ENCODE results near the gene UBQLN4.

UBQLN4 gene

DNA sequence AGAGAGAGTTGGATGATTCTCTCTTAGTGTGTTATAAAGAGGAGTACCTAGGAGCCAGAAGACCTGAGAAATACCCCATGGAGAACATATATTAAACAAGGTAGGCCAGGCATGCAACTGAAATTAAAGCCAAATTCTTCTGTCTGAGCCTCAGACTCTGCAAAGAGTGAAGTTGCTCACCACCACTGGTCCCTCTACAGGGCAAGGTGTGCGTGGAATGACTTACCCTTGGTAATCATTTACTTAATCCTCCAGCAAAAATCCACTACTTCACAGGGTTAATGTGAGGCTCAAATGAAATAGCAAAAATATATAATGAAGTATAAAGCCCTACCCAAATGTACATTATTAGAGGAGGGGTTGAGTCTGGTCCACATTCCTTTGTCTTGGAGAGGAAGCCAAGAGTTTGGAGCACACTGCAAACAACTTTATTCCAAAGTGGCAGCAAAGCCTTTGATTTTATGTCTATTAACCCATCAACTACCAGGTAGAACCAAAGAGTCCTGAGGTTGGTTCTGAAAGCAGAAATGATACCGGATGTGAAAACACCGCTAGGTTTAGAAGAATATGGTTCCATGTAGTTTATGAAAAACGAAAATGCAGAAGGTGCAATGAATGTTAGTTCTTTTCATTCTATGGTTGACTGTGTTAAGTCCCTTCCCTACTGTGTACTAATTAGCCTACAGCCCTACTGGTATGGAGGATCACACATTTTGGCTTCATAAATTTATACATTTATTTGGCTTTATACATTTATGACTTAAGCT, 41.4 kb downstream of the UBQLN4 start:
- no peaks in the 10 kb centered on the region for H3K27me3 ChIP-seq (ENCODE audit: insufficient read depth, low read length, poor library complexity, severe bottlenecking)
- peaks cover 55% of the 10 kb centered on the region for H3K36me3 ChIP-seq (ENCODE audit: insufficient read depth, low read length)
- H3K4me3 ChIP-seq (ENCODE audit: low read length, poor library complexity, severe bottlenecking) = no peak overlapping the region
- peaks cover 28% of the 10 kb centered on the region; the same call in 1 of the 2 replicates for H3K79me2 ChIP-seq (ENCODE audit: insufficient read depth, low read length)
- no peaks in the 10 kb centered on the region; the same call in 1 of the 2 replicates for H3F3A ChIP-seq (ENCODE audit: low read depth)
- no peak overlapping the region for H3K4me2 ChIP-seq (ENCODE audit: low read depth, low read length, poor library complexity, severe bottlenecking)
- no peak overlapping the region for H2AFZ ChIP-seq (ENCODE audit: low read length)
- no peaks in the 10 kb centered on the region for H3K9me2 ChIP-seq (replicated peaks; ENCODE audit: low read depth, low read length)
- H4K20me1 ChIP-seq (ENCODE audit: insufficient read depth, low read length, poor library complexity, severe bottlenecking) = peaks cover 21% of the 10 kb centered on the region
- H3K9ac ChIP-seq (ENCODE audit: low read depth, low read length, poor library complexity, severe bottlenecking) = no peak overlapping the region
- TF ChIP-seq, protein P1, sequence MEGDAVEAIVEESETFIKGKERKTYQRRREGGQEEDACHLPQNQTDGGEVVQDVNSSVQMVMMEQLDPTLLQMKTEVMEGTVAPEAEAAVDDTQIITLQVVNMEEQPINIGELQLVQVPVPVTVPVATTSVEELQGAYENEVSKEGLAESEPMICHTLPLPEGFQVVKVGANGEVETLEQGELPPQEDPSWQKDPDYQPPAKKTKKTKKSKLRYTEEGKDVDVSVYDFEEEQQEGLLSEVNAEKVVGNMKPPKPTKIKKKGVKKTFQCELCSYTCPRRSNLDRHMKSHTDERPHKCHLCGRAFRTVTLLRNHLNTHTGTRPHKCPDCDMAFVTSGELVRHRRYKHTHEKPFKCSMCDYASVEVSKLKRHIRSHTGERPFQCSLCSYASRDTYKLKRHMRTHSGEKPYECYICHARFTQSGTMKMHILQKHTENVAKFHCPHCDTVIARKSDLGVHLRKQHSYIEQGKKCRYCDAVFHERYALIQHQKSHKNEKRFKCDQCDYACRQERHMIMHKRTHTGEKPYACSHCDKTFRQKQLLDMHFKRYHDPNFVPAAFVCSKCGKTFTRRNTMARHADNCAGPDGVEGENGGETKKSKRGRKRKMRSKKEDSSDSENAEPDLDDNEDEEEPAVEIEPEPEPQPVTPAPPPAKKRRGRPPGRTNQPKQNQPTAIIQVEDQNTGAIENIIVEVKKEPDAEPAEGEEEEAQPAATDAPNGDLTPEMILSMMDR (conservative IDR thresholded peaks at IDR 0.05; ENCODE audit: low read length) = 0 out of 2 replicates have a peak, but pooled peaks have one; percentile 9
- no peak for TF ChIP-seq EZH2phosphoT487 (IDR thresholded peaks at IDR 0.05; ENCODE audit: borderline replicate concordance)
- no peaks in the 10 kb centered on the region for H3K4me1 ChIP-seq (ENCODE audit: insufficient read depth, low read length, poor library complexity, severe bottlenecking)
- H3K9me3 ChIP-seq (ENCODE audit: insufficient read depth, low read depth, low read length) = no peaks in the 10 kb centered on the region

DNA sequence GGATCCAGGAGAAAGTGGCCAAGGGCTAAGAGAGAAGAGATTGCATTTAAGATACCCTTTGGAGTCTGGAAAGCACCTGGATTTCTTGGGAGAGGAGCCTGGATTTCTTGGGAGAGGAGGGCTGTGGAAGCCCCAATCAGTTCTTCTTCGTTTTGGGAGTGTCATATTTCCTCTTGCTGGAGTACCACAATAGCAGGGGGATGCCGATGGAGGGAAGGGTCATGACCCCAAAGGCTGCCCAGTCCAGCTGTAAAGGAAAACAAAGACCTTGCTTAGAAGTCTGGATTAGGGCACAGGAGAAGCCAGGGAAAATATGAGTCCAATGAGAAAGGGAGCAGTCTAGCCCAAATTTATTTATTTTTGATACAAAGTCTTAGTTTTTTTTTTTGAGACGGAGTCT, 44.2 kb downstream of the UBQLN4 start:
- TF ChIP-seq, protein P1 (conservative IDR thresholded peaks at IDR 0.05; ENCODE audit: low read length) = no peak
- TF ChIP-seq EZH2phosphoT487 (IDR thresholded peaks at IDR 0.05; ENCODE audit: borderline replicate concordance) = no peak
- Histone ChIP-seq H3K9ac (ENCODE audit: low read depth, low read length, poor library complexity, severe bottlenecking) (no peak overlapping the region), H3K4me1 (ENCODE audit: insufficient read depth, low read length, poor library complexity, severe bottlenecking) (peaks cover 15% of the 10 kb centered on the region), H2AFZ (ENCODE audit: low read length) (no peak overlapping the region), H3K27me3 (ENCODE audit: insufficient read depth, low read length, poor library complexity, severe bottlenecking) (no peaks in the 10 kb centered on the region), H3F3A (ENCODE audit: low read depth) (no peaks in the 10 kb centered on the region; the same call in 1 of the 2 replicates), H3K4me2 (ENCODE audit: low read depth, low read length, poor library complexity, severe bottlenecking) (no peak overlapping the region), H4K20me1 (ENCODE audit: insufficient read depth, low read length, poor library complexity, severe bottlenecking) (peaks cover 16% of the 10 kb centered on the region), H3K36me3 (ENCODE audit: insufficient read depth, low read length) (peaks cover 52% of the 10 kb centered on the region), H3K79me2 (ENCODE audit: insufficient read depth, low read length) (peaks cover 8% of the 10 kb centered on the region; the same call in 1 of the 2 replicates), H3K9me3 (ENCODE audit: insufficient read depth, low read depth, low read length) (no peaks in the 10 kb centered on the region), H3K4me3 (ENCODE audit: low read length, poor library complexity, severe bottlenecking) (no peak overlapping the region), H3K9me2 (replicated peaks; ENCODE audit: low read depth, low read length) (no peaks in the 10 kb centered on the region)

DNA sequence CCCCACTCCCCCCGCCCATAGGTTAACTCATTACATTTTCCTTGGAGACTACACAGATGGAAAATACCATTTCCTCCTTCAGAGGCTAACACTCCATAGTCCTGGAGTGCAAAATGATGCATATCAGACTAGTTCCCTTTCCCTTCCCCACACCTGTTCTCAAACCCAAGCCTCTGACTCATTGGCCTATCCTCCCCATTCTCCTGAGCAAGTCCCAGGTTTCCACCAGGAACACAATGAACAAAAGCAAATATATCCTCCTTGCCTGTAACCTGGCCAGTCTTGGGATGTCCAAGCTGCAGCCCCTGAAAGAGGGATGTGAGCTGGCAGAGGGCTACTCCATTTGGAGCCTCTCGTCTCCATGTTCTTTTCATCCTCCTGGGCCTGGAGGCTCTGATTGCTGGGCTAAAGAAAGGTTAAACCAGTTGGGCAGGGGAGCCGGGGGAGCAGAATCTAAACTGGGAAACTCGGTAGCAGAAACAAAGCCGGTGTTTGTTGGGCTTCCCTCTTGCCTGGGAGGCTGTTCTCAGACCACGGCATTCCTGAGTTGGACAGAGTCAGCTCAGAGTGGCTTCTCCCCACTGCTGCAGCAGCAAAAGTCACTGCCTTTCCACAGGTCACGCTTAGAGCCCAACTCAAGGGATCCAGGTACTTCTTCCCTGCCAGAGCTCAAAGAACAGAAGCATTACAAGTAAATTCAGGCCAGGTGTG, 46.8 kb downstream of the UBQLN4 start:
- H3K79me2 ChIP-seq (ENCODE audit: insufficient read depth, low read length) = no peaks in the 10 kb centered on the region
- peaks cover 6% of the 10 kb centered on the region for H4K20me1 ChIP-seq (ENCODE audit: insufficient read depth, low read length, poor library complexity, severe bottlenecking)
- H3K27me3 ChIP-seq (ENCODE audit: insufficient read depth, low read length, poor library complexity, severe bottlenecking) = no peaks in the 10 kb centered on the region
- no peaks in the 10 kb centered on the region for H3K9me2 ChIP-seq (replicated peaks; ENCODE audit: low read depth, low read length)
- H3K4me1 ChIP-seq (ENCODE audit: insufficient read depth, low read length, poor library complexity, severe bottlenecking) = peaks cover 23% of the 10 kb centered on the region
- TF ChIP-seq, protein P1 (conservative IDR thresholded peaks at IDR 0.05; ENCODE audit: low read length) = no peak
- no peak for TF ChIP-seq EZH2phosphoT487 (IDR thresholded peaks at IDR 0.05; ENCODE audit: borderline replicate concordance)
- H3K4me3 ChIP-seq (ENCODE audit: low read length, poor library complexity, severe bottlenecking) = no peak overlapping the region
- H3K9me3 ChIP-seq (ENCODE audit: insufficient read depth, low read depth, low read length) = no peaks in the 10 kb centered on the region
- H3K4me2 ChIP-seq (ENCODE audit: low read depth, low read length, poor library complexity, severe bottlenecking) = no peak overlapping the region
- H3F3A ChIP-seq (ENCODE audit: low read depth) = no peaks in the 10 kb centered on the region; the same call in 1 of the 2 replicates
- no peak overlapping the region for H2AFZ ChIP-seq (ENCODE audit: low read length)
- H3K9ac ChIP-seq (ENCODE audit: low read depth, low read length, poor library complexity, severe bottlenecking) = no peak overlapping the region
- H3K36me3 ChIP-seq (ENCODE audit: insufficient read depth, low read length) = peaks cover 33% of the 10 kb centered on the region
